ENCODE data around the gene DNAH2. TPM values are rescaled to one million over a fixed set of nuclear protein-coding genes. Genes with fewer than 3 reads are reported as not detected.

DNAH2 gene
- total and polyA plus RNA-seq, 9 of the 15 experiments (the other 6 are each of a cell fraction or from before 2014, with no cell fraction given): 0.03 TPM; not detected in 8

GRCh38 chr17:7857713-7858521 is 140.4 kb downstream of the DNAH2 start, which contains the start of gene CYB5D1 (continued):
- TF ChIP-seq ATF4 (CRISPR knock-in tag; IDR thresholded peaks at IDR 0.05) (no peak), GATAD2A (IDR thresholded peaks at IDR 0.05) (no peak), ELK3 (CRISPR knock-in tag; IDR thresholded peaks at IDR 0.05) (no peak), ETS2 (tag; IDR thresholded peaks at IDR 0.05; ENCODE audit: borderline replicate concordance, poor library complexity, severe bottlenecking) (no peak), JUND (IDR thresholded peaks at IDR 0.05; ENCODE audit: borderline replicate concordance, low read depth, low read length) (peak; percentile 54), JUND (tag; IDR thresholded peaks at IDR 0.05; ENCODE audit: borderline replicate concordance, low read depth, low read length) (peak; percentile 9; the same call in 1 of the 3 replicates), IRF9 (tag; IDR thresholded peaks at IDR 0.05) (no peak), BRCA1 (IDR thresholded peaks at IDR 0.05) (no peak), BRCA1 (CRISPR knock-in tag; IDR thresholded peaks at IDR 0.05) (no peak), KDM2B (CRISPR knock-in tag; IDR thresholded peaks at IDR 0.05) (no peak), CBFA2T3 (IDR thresholded peaks at IDR 0.05) (no peak), ZNF436 (CRISPR knock-in tag; IDR thresholded peaks at IDR 0.05) (no peak), CLOCK (CRISPR knock-in tag; IDR thresholded peaks at IDR 0.05; ENCODE audit: borderline replicate concordance) (no peak), KAT8 (IDR thresholded peaks at IDR 0.05; ENCODE audit: low read depth) (no peak), THAP12 (CRISPR knock-in tag; IDR thresholded peaks at IDR 0.05) (no peak), ZNF311 (CRISPR knock-in tag; IDR thresholded peaks at IDR 0.05) (no peak), ZNF280B (CRISPR knock-in tag; IDR thresholded peaks at IDR 0.05) (no peak)

Measured in K562 (cell line).